EH (cell line): ENCODE data around the gene SEH1L.
A peak's percentile ranks its signal among the peaks of the same experiment; 100 is the strongest.
"Not testable (repeated sequence)": the region's sequence is repeated elsewhere in the genome, so short reads cannot be mapped to it uniquely, and the experiment has no call there.

Source experiments
- DNase-seq: peaks from one replicate; pipeline ENCODE4 v3.0.0-alpha.2; 2015; ENCODE audit warnings: low read depth

Gene SEH1L

GRCh38 chr18:12943215-12943614 is 4.6 kb upstream of the SEH1L start:
- DNase-seq, result peak; percentile 17

GRCh38 chr18:12944709-12945108 is 3.1 kb upstream of the SEH1L start:
- peak; percentile 26 for DNase-seq

GRCh38 chr18:12946549-12947284 is 1.1 kb upstream of the SEH1L start:
- peak; percentile 96 for DNase-seq

- peak; percentile 96 for DNase-seq
Measured at GRCh38 chr18:12948050-12948804, 416 bp downstream of the SEH1L start.

GRCh38 chr18:12958478-12958877 is 10.7 kb downstream of the SEH1L start:
- no peak for DNase-seq

- DNase-seq, result no peak
Measured at GRCh38 chr18:12960395-12960794, 12.6 kb downstream of the SEH1L start.

GRCh38 chr18:12960853-12961397 is 13.1 kb downstream of the SEH1L start:
- DNase-seq, result no peak

- DNase-seq, result no peak
Measured at GRCh38 chr18:12963069-12963468, 15.3 kb downstream of the SEH1L start.

GRCh38 chr18:12968115-12968514 is 20.3 kb downstream of the SEH1L start:
- DNase-seq, result no peak

- no peak for DNase-seq
Measured at GRCh38 chr18:12968619-12969018, 20.8 kb downstream of the SEH1L start.

GRCh38 chr18:12973562-12974213 is 25.9 kb downstream of the SEH1L start:
- DNase-seq, result no peak

GRCh38 chr18:12975488-12975887 is 27.7 kb downstream of the SEH1L start:
- DNase-seq, result no peak

GRCh38 chr18:12976305-12976704 is 28.5 kb downstream of the SEH1L start:
- DNase-seq, result no peak

GRCh38 chr18:12980065-12980464 is 32.3 kb downstream of the SEH1L start:
- not testable (repeated sequence) for DNase-seq

- DNase-seq, result peak; percentile 10
Measured at GRCh38 chr18:12989397-12990122, 41.7 kb downstream of the SEH1L start.

GRCh38 chr18:12990123-12990475 is 42.3 kb downstream of the SEH1L start:
- no peak for DNase-seq

GRCh38 chr18:12990641-12990966 is 42.8 kb downstream of the SEH1L start:
- no peak for DNase-seq

- peak; percentile 98 for DNase-seq
Measured at GRCh38 chr18:12990967-12991820, 43.4 kb downstream of the SEH1L start, which contains the start of gene CEP192. Gene CEP192, plus strand, starts transcription at chr18:12991362. Its CDS starts 8,063 bp downstream, at chr18:12999425.

GRCh38 chr18:12991821-12992179 is 44.0 kb downstream of the SEH1L start:
- no peak for DNase-seq

- no peak for DNase-seq
Measured at GRCh38 chr18:12993439-12993838, 45.6 kb downstream of the SEH1L start.

GRCh38 chr18:12995424-12995823 is 47.6 kb downstream of the SEH1L start:
- no peak for DNase-seq
